K562 (cell line): Measurements from ENCODE around the gene MAML3. TPM values are rescaled to one million over a fixed set of nuclear protein-coding genes. Genes with fewer than 3 reads are reported as not detected.
A peak's percentile ranks its signal among the peaks of the same experiment; 100 is the strongest.

ENCODE experiments used
- ATAC-seq: fragments of 200-7000 bp; cut with Tn5 transposase; 3 replicates; pipeline ENCODE4 v1.9.1; 2020; ENCODE audit warnings: moderate library complexity
- BruUV-seq: library from RNA; stranded (reverse); fragments of 400-500 nt; replicated peaks from 2 replicates; lab custom pipeline; 2021; lab: Mats Ljungman, UMichigan
- CTCF ChIA-PET: fragments of 300-600 bp; formaldehyde crosslinking; extraction: SDS; loops from one replicate; lab custom pipeline; 2021; ENCODE audit warnings: low intra/inter-chr PET ratio; lab: Yijun Ruan, JAX
- POLR2A ChIA-PET: fragments of 300-600, 350-650 bp; sonication (Branson Sonifier 250); formaldehyde crosslinking; extraction: SDS; loops from one replicate; lab custom pipeline; 2021; ENCODE audit warnings: antibody characterized with exemption, inconsistent platforms; lab: Yijun Ruan, JAX
- DNase-seq, 4 experiments: peaks; one replicate each; pipeline versions ENCODE4 v3.0.0 to v3.0.0-alpha.2; 2011 to 2018; ENCODE audit warnings: low spot score in 3 of 4, mixed read lengths in 3 of 4; ENCODE audit errors: extremely low read depth in 1 of 4
- FAIRE-seq: peaks from 2 replicates; lab custom pipeline; 2011; peaks lifted over from hg19 to GRCh38; lab: Jason Lieb, UNC
- H2AFZ ChIP-seq: 2 replicates; pipeline ENCODE4 v1.6.0; 2011; ENCODE audit warnings: low read depth, low read length, control low read depth, inconsistent platforms
- H3K27ac ChIP-seq: fragments of 200-600 bp; 3 replicates; pipeline ENCODE4 v1.8.0; 2011; ENCODE audit warnings: low read depth, mild to moderate bottlenecking, control low read depth, inconsistent platforms, low read length, moderate library complexity, mixed read lengths; ENCODE audit errors: extremely low read depth
- H3K27me3 ChIP-seq, 2 experiments: fragments of 300-600 bp in 1 of 2; 2 replicates in 1 of 2; 3 replicates in 1 of 2; pipeline versions ENCODE4 v1.6.0 to v1.8.0; 2011; ENCODE audit warnings: inconsistent platforms in 2 of 2, low read length in 2 of 2, mild to moderate bottlenecking in 1 of 2, mixed read lengths in 1 of 2, moderate library complexity in 1 of 2; ENCODE audit not compliant: control insufficient read depth in 2 of 2, insufficient read depth in 2 of 2
- H3K36me3 ChIP-seq: fragments of 300-600 bp; 3 replicates; pipeline ENCODE4 v1.8.0; 2011; ENCODE audit warnings: mild to moderate bottlenecking, low read length, inconsistent platforms; ENCODE audit not compliant: control insufficient read depth, insufficient read depth
- H3K4me1 ChIP-seq, 2 experiments: fragments of 200-600 bp in 1 of 2; replicated peaks in 1 of 2; 2 replicates in 1 of 2; 3 replicates in 1 of 2; pipeline versions ENCODE4 v1.5.1 to v1.8.0; 2011; ENCODE audit warnings: inconsistent platforms in 2 of 2, low read length in 2 of 2, mild to moderate bottlenecking in 1 of 2, mixed read lengths in 1 of 2, moderate library complexity in 1 of 2; ENCODE audit not compliant: control insufficient read depth in 2 of 2, insufficient read depth in 2 of 2
- H3K4me2 ChIP-seq: 2 replicates; pipeline ENCODE4 v1.6.1; 2011; ENCODE audit warnings: low read length, control low read depth, inconsistent platforms, mixed read lengths; ENCODE audit not compliant: insufficient read depth
- H3K4me3 ChIP-seq: fragments of 200-600 bp; sonication (generic), shearing (Covaris generic); 2 replicates; pipeline ENCODE4 v1.5.1; 2016; ENCODE audit warnings: control low read depth, inconsistent platforms
- H3K79me2 ChIP-seq: fragments of 200-600 bp; 3 replicates; pipeline ENCODE4 v1.8.0; 2011; ENCODE audit warnings: low read length, inconsistent platforms; ENCODE audit not compliant: control insufficient read depth, insufficient read depth
- H3K9ac ChIP-seq, 2 experiments: 2 replicates each; pipeline versions ENCODE4 v1.6.0 to v1.6.1; 2011; ENCODE audit warnings: low read depth in 2 of 2, low read length in 2 of 2, control low read depth in 1 of 2, inconsistent platforms in 1 of 2, mild to moderate bottlenecking in 1 of 2, mixed read lengths in 1 of 2; ENCODE audit not compliant: insufficient read depth in 1 of 2
- H3K9me1 ChIP-seq: one replicate; pipeline ENCODE4 v1.6.0; 2011; ENCODE audit warnings: inconsistent platforms, mild to moderate bottlenecking, low read length, moderate library complexity; ENCODE audit not compliant: control insufficient read depth, insufficient read depth
- H3K9me3 ChIP-seq: replicated peaks from 2 replicates; pipeline ENCODE4 v1.5.1; 2011; ENCODE audit warnings: low read depth, low read length, inconsistent platforms; ENCODE audit not compliant: control insufficient read depth, insufficient read depth
- H4K20me1 ChIP-seq: replicated peaks from 2 replicates; pipeline ENCODE4 v1.6.1; 2011; ENCODE audit warnings: low read length, inconsistent platforms, mixed read lengths; ENCODE audit not compliant: control insufficient read depth, insufficient read depth
- CEBPG ChIP-seq, 3 experiments: fragments of 200-800 bp in 1 of 3; sonication (Bioruptor generic) in 1 of 3; sonication (generic) in 1 of 3; formaldehyde crosslinking in 1 of 3; IDR thresholded peaks in 2 of 3; conservative IDR thresholded peaks in 1 of 3; 2 replicates each; pipeline versions ENCODE4 v1.6.1 to v1.8.0; 2016 to 2022; ENCODE audit warnings: missing compliant biosample characterization in 2 of 3, missing genetic modification characterization in 2 of 3, mild to moderate bottlenecking in 1 of 3, missing genetic modification reagents in 1 of 3
- DACH1 ChIP-seq: fragments of 450-650 bp; IDR thresholded peaks from 2 replicates; pipeline ENCODE4 v1.6.1; 2018; ENCODE audit not compliant: partially characterized antibody
- HDAC1 ChIP-seq, 2 experiments: fragments of 450-650 bp; IDR thresholded peaks; 2 replicates each; pipeline ENCODE4 v1.6.1; 2016 to 2017; ENCODE audit warnings: inconsistent platforms in 1 of 2, mild to moderate bottlenecking in 1 of 2, moderate library complexity in 1 of 2
- MBD2 ChIP-seq: sonication (generic); IDR thresholded peaks from 2 replicates; pipeline ENCODE4 v1.6.1; 2016; ENCODE audit warnings: low read depth, borderline replicate concordance
- POU5F1 ChIP-seq: fragments of 150-350 bp; IDR thresholded peaks from 2 replicates; pipeline ENCODE4 v1.6.1; 2014; ENCODE audit warnings: borderline replicate concordance, low read length, low read depth, mild to moderate bottlenecking; ENCODE audit not compliant: partially characterized antibody
- RBM22 ChIP-seq: fragments of 200-400 bp; formaldehyde crosslinking; IDR thresholded peaks from 2 replicates; pipeline ENCODE4 v1.6.1; 2018; ENCODE audit warnings: low read length, low read depth; ENCODE audit not compliant: poor library complexity, severe bottlenecking
- SIN3B ChIP-seq: fragments of 450-650 bp; IDR thresholded peaks from 2 replicates; pipeline ENCODE4 v1.6.1; 2017; ENCODE audit warnings: low read depth, mild to moderate bottlenecking, moderate library complexity
- SMARCB1 ChIP-seq: IDR thresholded peaks from 2 replicates; pipeline ENCODE4 v1.6.1; 2011; ENCODE audit warnings: improper control_type of control experiment, low read depth; ENCODE audit not compliant: insufficient read length
- ZNF561 ChIP-seq: fragments of 450-650 bp; formaldehyde crosslinking; conservative IDR thresholded peaks from 2 replicates; pipeline ENCODE4 v1.4.0; 2020; ENCODE audit warnings: mild to moderate bottlenecking, moderate library complexity
- ZNF583 ChIP-seq: fragments of 250-450 bp; sonication (Bioruptor Pico); IDR thresholded peaks from 2 replicates; pipeline ENCODE4 v1.4.0; 2020
- WGBS: fragments of 100-300 bp; shearing (Covaris generic); methylation state at CpG from one replicate; pipeline ENCODE4 v1.1.6; 2016; ENCODE audit warnings: low coverage, mixed read lengths; ENCODE audit not compliant: insufficient coverage; ENCODE audit errors: missing lambda C conversion rate; 5-methylcytosine and 5-hydroxymethylcytosine counted together
- in situ Hi-C: fragments of 300-500 bp; cut with MboI; formaldehyde crosslinking; loops from 4 replicates; pipeline ENCODE4 v1.15.0; 2018; ENCODE audit warnings: inconsistent platforms, mixed read lengths
- intact Hi-C: fragments of 100-400 bp; cut with micrococcal nuclease; formaldehyde crosslinking; loops from 2 replicates; pipeline ENCODE4 v1.14.2; 2022
- polyA plus RNA-seq, 8 experiments: library from polyadenylated mRNA; depleted of rRNA in 4 of 8; stranded (reverse) in 5 of 8; unstranded in 3 of 8; fragments of >200 nt; fragmentation: Nextera tagmentation in 2 of 8; fragmentation: Illumina TruSeq in 1 of 8; extraction: Ambion mirVana in 2 of 8; extraction: Trizol in 1 of 8; gene quantifications; 2 replicates each; pipeline versions ENCODE4 v1.2.1 to v1.2.3, GENCODE V29; 2011 to 2014; ENCODE audit warnings: inconsistent platforms in 1 of 8, missing spikeins in 1 of 8
- total RNA-seq, 7 experiments: library from RNA; depleted of rRNA in 6 of 7; stranded (reverse); fragments of >200 nt in 6 of 7; fragmentation: Illumina TruSeq in 2 of 7; extraction: Trizol in 2 of 7; gene quantifications; 2 replicates each; pipeline versions ENCODE4 v1.2.1 to v1.2.3, GENCODE V29; 2011 to 2021; ENCODE audit warnings: low replicate concordance in 1 of 7
- TF ChIP-seq, protein P1 (sequence below): fragments of 450-650 bp; IDR thresholded peaks from 2 replicates; pipeline ENCODE4 v1.6.1; 2016; ENCODE audit warnings: mild to moderate bottlenecking
- TF ChIP-seq, protein P2 (sequence below): sonication (generic); formaldehyde crosslinking; IDR thresholded peaks from 2 replicates; pipeline ENCODE4 v1.8.1; 2023; ENCODE audit warnings: mild to moderate bottlenecking, missing genetic modification reagents

Gene MAML3
- total and polyA plus RNA-seq, 9 of the 15 experiments (the other 6 are each of a cell fraction or from before 2014, with no cell fraction given) = 0.01 to 0.55 (median 0.25) TPM

DNA sequence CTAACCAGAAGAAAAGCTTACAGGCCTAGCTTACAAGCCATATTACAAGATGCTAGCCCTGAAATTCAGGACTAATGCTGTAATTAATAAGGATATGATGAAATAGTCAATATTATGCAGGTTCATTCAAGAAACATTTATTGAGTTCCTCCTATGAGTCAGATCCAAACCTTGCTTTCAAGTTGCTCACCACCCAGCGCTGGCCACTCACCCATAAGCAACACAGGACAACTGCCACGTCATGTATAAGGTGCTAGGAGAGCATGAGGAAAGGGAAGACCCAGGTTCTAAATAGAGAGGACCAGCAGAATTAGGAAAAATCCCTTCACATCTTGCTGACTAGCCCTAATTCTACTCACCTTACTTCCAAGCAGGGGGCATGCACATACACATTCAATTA, 23.3 kb downstream of the MAML3 start:
- Histone ChIP-seq H3K27ac (no peak overlapping the region), H3K4me3 (no peak overlapping the region), H3K79me2 (no peaks in the 10 kb centered on the region), H4K20me1 (no peaks in the 10 kb centered on the region)
- in situ Hi-C loops = no loop called here
- TF ChIP-seq ZNF583 (CRISPR knock-in tag) = no peak
- no peak for TF ChIP-seq DACH1
- no peak for TF ChIP-seq CEBPG (CRISPR knock-in tag; IDR thresholded peaks at IDR 0.05)
- peak in 1 of 2 experiments; percentile 39; a peak in 1 of 4 replicates for TF ChIP-seq CEBPG (tag; conservative IDR thresholded peaks at IDR 0.05 in 1 of 2, IDR thresholded peaks at IDR 0.05 in 1 of 2)
- TF ChIP-seq, all 486 proteins: peak for 1
- no TSS peak for BruUV-seq
- POLR2A ChIA-PET = no interaction called here
- CTCF ChIA-PET = no interaction called here
- no peak overlapping the region for H3K9ac ChIP-seq
- FAIRE-seq = no peak
- no peak for ATAC-seq
- H3K9me3 ChIP-seq = no peaks in the 10 kb centered on the region
- H3K4me1 ChIP-seq = no peaks in the 10 kb centered on the region
- H3K36me3 ChIP-seq = no peaks in the 10 kb centered on the region
- 0% methylated on average over 2 of the region's 2 CpGs for WGBS
- intact Hi-C loops = no loop called here
- no peak for DNase-seq
- no peak overlapping the region for H3K4me2 ChIP-seq
- no peaks in the 10 kb centered on the region for H3K9me1 ChIP-seq
- H3K27me3 ChIP-seq = peaks cover 2 to 13% of the 10 kb centered on the region in 2 experiments; a peak in 3 of 5 replicates
- no peak overlapping the region for H2AFZ ChIP-seq

DNA sequence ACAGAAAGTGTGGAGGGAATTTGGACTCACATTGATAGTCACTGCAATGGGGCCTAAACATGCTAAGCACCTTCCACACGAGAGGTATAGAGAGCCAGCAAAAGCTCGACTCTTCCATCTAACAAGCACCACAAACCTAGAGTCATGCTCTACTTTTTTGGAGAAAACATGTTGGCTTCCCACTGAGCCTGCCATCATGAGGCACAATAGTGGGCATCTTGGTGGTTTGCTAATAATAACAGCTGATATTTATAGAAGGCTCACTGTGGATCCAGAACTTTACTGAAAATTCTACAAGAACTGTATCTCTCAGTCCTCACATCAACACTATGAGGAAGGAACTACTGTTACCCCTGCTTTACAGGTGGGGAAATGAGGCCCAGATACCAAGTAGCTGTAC, 26.6 kb downstream of the MAML3 start:
- H3K27me3 ChIP-seq = peaks cover 2 to 13% of the 10 kb centered on the region in 2 experiments; a peak in 3 of 5 replicates
- no peak overlapping the region for H3K27ac ChIP-seq
- H3K4me2 ChIP-seq = no peak overlapping the region
- no peak overlapping the region for H2AFZ ChIP-seq
- TF ChIP-seq HDAC1 (IDR thresholded peaks at IDR 0.05) (no peak), SIN3B (no peak), RBM22 (no peak), MBD2 (no peak), POU5F1 (no peak), SMARCB1 (no peak), ZNF561 (no peak)
- TF ChIP-seq, protein P1, sequence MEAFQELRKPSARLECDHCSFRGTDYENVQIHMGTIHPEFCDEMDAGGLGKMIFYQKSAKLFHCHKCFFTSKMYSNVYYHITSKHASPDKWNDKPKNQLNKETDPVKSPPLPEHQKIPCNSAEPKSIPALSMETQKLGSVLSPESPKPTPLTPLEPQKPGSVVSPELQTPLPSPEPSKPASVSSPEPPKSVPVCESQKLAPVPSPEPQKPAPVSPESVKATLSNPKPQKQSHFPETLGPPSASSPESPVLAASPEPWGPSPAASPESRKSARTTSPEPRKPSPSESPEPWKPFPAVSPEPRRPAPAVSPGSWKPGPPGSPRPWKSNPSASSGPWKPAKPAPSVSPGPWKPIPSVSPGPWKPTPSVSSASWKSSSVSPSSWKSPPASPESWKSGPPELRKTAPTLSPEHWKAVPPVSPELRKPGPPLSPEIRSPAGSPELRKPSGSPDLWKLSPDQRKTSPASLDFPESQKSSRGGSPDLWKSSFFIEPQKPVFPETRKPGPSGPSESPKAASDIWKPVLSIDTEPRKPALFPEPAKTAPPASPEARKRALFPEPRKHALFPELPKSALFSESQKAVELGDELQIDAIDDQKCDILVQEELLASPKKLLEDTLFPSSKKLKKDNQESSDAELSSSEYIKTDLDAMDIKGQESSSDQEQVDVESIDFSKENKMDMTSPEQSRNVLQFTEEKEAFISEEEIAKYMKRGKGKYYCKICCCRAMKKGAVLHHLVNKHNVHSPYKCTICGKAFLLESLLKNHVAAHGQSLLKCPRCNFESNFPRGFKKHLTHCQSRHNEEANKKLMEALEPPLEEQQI = no peak
- TF ChIP-seq, protein P2, sequence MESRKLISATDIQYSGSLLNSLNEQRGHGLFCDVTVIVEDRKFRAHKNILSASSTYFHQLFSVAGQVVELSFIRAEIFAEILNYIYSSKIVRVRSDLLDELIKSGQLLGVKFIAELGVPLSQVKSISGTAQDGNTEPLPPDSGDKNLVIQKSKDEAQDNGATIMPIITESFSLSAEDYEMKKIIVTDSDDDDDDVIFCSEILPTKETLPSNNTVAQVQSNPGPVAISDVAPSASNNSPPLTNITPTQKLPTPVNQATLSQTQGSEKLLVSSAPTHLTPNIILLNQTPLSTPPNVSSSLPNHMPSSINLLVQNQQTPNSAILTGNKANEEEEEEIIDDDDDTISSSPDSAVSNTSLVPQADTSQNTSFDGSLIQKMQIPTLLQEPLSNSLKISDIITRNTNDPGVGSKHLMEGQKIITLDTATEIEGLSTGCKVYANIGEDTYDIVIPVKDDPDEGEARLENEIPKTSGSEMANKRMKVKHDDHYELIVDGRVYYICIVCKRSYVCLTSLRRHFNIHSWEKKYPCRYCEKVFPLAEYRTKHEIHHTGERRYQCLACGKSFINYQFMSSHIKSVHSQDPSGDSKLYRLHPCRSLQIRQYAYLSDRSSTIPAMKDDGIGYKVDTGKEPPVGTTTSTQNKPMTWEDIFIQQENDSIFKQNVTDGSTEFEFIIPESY (CRISPR knock-in tag) = no peak
- no peaks in the 10 kb centered on the region for H3K9me3 ChIP-seq
- POLR2A ChIA-PET = no interaction called here
- no TSS peak for BruUV-seq
- ATAC-seq (no peak), DNase-seq (no peak), FAIRE-seq (no peak)
- H3K79me2 ChIP-seq = no peaks in the 10 kb centered on the region
- CTCF ChIA-PET = no interaction called here
- H3K36me3 ChIP-seq = no peaks in the 10 kb centered on the region
- no peak overlapping the region for H3K9ac ChIP-seq
- no peaks in the 10 kb centered on the region for H4K20me1 ChIP-seq
- no peaks in the 10 kb centered on the region for H3K4me1 ChIP-seq
- no peaks in the 10 kb centered on the region for H3K9me1 ChIP-seq
- WGBS = 0% methylated on average over 2 of the region's 2 CpGs
- no peak overlapping the region for H3K4me3 ChIP-seq
- in situ Hi-C loops (no loop called here), intact Hi-C loops (no loop called here)
